IMR-90 (cell line): Measurements from ENCODE around the gene SS18L1. TPM values are rescaled to one million over a fixed set of nuclear protein-coding genes. Genes with fewer than 3 reads are reported as not detected.

Source experiments
- ATAC-seq: fragments of 200-7000 bp; cut with Tn5 transposase; 2 replicates; pipeline ENCODE4 v1.9.1; 2020; ENCODE audit warnings: low read depth, mild to moderate bottlenecking, moderate library complexity
- BruUV-seq: library from RNA; stranded (reverse); fragments of 400-500 nt; replicated peaks from 2 replicates; lab custom pipeline; 2021; lab: Mats Ljungman, UMichigan
- CTCF ChIA-PET: fragments of 300-600 bp; formaldehyde crosslinking; extraction: SDS; loops from one replicate; lab custom pipeline; 2021; ENCODE audit warnings: antibody characterized with exemption; lab: Yijun Ruan, JAX
- POLR2A ChIA-PET: fragments of 300-600 bp; sonication (Branson Sonifier 250); formaldehyde crosslinking; loops from one replicate; lab custom pipeline; 2022; ENCODE audit warnings: antibody characterized with exemption; ENCODE audit not compliant: unreplicated experiment; lab: Charles Lee
- DNase-seq: peaks from one replicate; pipeline ENCODE4 v3.0.0; 2013
- H2AFZ ChIP-seq: replicated peaks from 2 replicates; pipeline ENCODE3; 2013; ENCODE audit warnings: low read length, mild to moderate bottlenecking; ENCODE audit not compliant: poor library complexity
- H2AK5ac ChIP-seq: 2 replicates; pipeline ENCODE4 v1.6.1; 2013; ENCODE audit warnings: low read depth, low read length, inconsistent platforms
- H2AK9ac ChIP-seq: replicated peaks from 2 replicates; pipeline ENCODE3; 2013; ENCODE audit warnings: mild to moderate bottlenecking, low read depth, low read length, moderate library complexity; ENCODE audit not compliant: poor library complexity
- H2BK120ac ChIP-seq: 2 replicates; pipeline ENCODE4 v1.6.1; 2013; ENCODE audit warnings: low read depth, low read length, inconsistent platforms
- H2BK15ac ChIP-seq: 3 replicates; pipeline ENCODE4 v1.6.1; 2013; ENCODE audit warnings: low read depth, low read length, inconsistent platforms
- H2BK20ac ChIP-seq: 2 replicates; pipeline ENCODE4 v1.6.1; 2013; ENCODE audit warnings: low read depth, mild to moderate bottlenecking, inconsistent platforms, low read length, moderate library complexity
- H2BK5ac ChIP-seq: 2 replicates; pipeline ENCODE4 v1.6.1; 2013; ENCODE audit warnings: mild to moderate bottlenecking, low read depth, low read length, inconsistent platforms; ENCODE audit not compliant: poor library complexity, severe bottlenecking
- H3K14ac ChIP-seq: replicated peaks from 2 replicates; pipeline ENCODE4 v1.6.1; 2013; ENCODE audit warnings: low read depth, low read length, inconsistent platforms
- H3K18ac ChIP-seq: 2 replicates; pipeline ENCODE4 v1.6.1; 2013; ENCODE audit warnings: low read depth, low read length, control low read depth
- H3K23ac ChIP-seq: 2 replicates; pipeline ENCODE4 v1.6.1; 2013; ENCODE audit warnings: low read depth, low read length, inconsistent platforms
- H3K27ac ChIP-seq: 2 replicates; pipeline ENCODE4 v1.5.1; 2013; ENCODE audit warnings: mild to moderate bottlenecking, control low read depth, low read length; ENCODE audit not compliant: insufficient read depth
- H3K27me3 ChIP-seq: 2 replicates; pipeline ENCODE4 v1.6.1; 2013; ENCODE audit warnings: low read length; ENCODE audit not compliant: control insufficient read depth, insufficient read depth
- H3K36me3 ChIP-seq: 2 replicates; pipeline ENCODE4 v1.6.1; 2013; ENCODE audit warnings: low read length, mixed read lengths; ENCODE audit not compliant: control insufficient read depth, insufficient read depth
- H3K4ac ChIP-seq: 2 replicates; pipeline ENCODE4 v1.6.1; 2013; ENCODE audit warnings: low read depth, low read length, inconsistent platforms
- H3K4me1 ChIP-seq: 2 replicates; pipeline ENCODE4 v1.6.1; 2013; ENCODE audit warnings: low read length, mixed read lengths; ENCODE audit not compliant: control insufficient read depth, insufficient read depth
- H3K4me2 ChIP-seq: 2 replicates; pipeline ENCODE4 v1.6.1; 2013; ENCODE audit warnings: low read depth, mild to moderate bottlenecking, control low read depth, low read length, moderate library complexity
- H3K4me3 ChIP-seq: 2 replicates; pipeline ENCODE4 v1.5.1; 2013; ENCODE audit warnings: low read depth, mild to moderate bottlenecking, control low read depth, low read length, moderate library complexity; ENCODE audit not compliant: insufficient read depth
- H3K56ac ChIP-seq: 2 replicates; pipeline ENCODE4 v1.6.1; 2013; ENCODE audit warnings: low read length, inconsistent platforms; ENCODE audit not compliant: insufficient read depth; ENCODE audit errors: extremely low read depth
- H3K79me1 ChIP-seq, 2 experiments: 2 replicates each; pipeline ENCODE4 v1.6.1; 2013; ENCODE audit warnings: low read length in 2 of 2, inconsistent platforms in 1 of 2, low read depth in 1 of 2
- H3K9ac ChIP-seq: 2 replicates; pipeline ENCODE4 v1.6.1; 2013; ENCODE audit warnings: low read depth, low read length, control low read depth
- H3K9me1 ChIP-seq: 2 replicates; pipeline ENCODE4 v1.6.1; 2013; ENCODE audit warnings: low read length, inconsistent platforms; ENCODE audit not compliant: insufficient read depth
- H3K9me3 ChIP-seq: 2 replicates; pipeline ENCODE4 v1.6.1; 2013; ENCODE audit warnings: low read length; ENCODE audit not compliant: control insufficient read depth, insufficient read depth
- H4K20me1 ChIP-seq: 2 replicates; pipeline ENCODE4 v1.6.1; 2013; ENCODE audit warnings: low read length, inconsistent platforms; ENCODE audit not compliant: insufficient read depth
- H4K5ac ChIP-seq: 2 replicates; pipeline ENCODE4 v1.6.1; 2013; ENCODE audit warnings: mild to moderate bottlenecking, low read depth, low read length, control low read depth
- H4K8ac ChIP-seq, 2 experiments: 2 replicates each; pipeline ENCODE4 v1.6.1; 2013; ENCODE audit warnings: low read depth in 2 of 2, low read length in 2 of 2, control low read depth in 1 of 2, inconsistent platforms in 1 of 2
- H4K91ac ChIP-seq: 2 replicates; pipeline ENCODE4 v1.6.1; 2013; ENCODE audit warnings: low read depth, low read length, inconsistent platforms; ENCODE audit not compliant: insufficient read depth
- RAD21 ChIP-seq: IDR thresholded peaks from 2 replicates; pipeline ENCODE4 v1.6.1; 2012; ENCODE audit warnings: low read length, improper control_type of control experiment
- WGBS, 2 experiments: methylation state at CpG; one replicate each; pipeline versions ENCODE4 v1.1.5 to v1.1.7; 2013; ENCODE audit warnings: missing lambda C conversion rate in 2 of 2; ENCODE audit not compliant: insufficient read length in 1 of 2; ENCODE audit errors: extremely low coverage in 2 of 2; 5-methylcytosine and 5-hydroxymethylcytosine counted together
- dilution Hi-C: fragments of 300-500 bp; cut with HindIII; formaldehyde crosslinking; loops from one replicate; pipeline ENCODE4 v1.14.3; 2018; ENCODE audit warnings: low sequenced_read_pairs; ENCODE audit not compliant: unreplicated experiment
- in situ Hi-C: fragments of 300-500 bp; cut with MboI; formaldehyde crosslinking; loops from 3 replicates; pipeline ENCODE4 v1.14.3; 2019; ENCODE audit warnings: low sequenced_read_pairs, inconsistent platforms, mixed read lengths
- intact Hi-C: fragments of 100-400 bp; cut with micrococcal nuclease; formaldehyde crosslinking; loops from 2 replicates; pipeline ENCODE4 v1.10.0; 2022
- polyA plus RNA-seq, 3 experiments: library from polyadenylated mRNA; depleted of rRNA; stranded (reverse); fragments of >200 nt; gene quantifications; 2 replicates each; pipeline ENCODE4 v1.2.3, GENCODE V29; 2012; ENCODE audit warnings: low replicate concordance in 1 of 3
- total RNA-seq: library from RNA; depleted of rRNA; stranded (reverse); fragments of >200 nt; gene quantifications from 2 replicates; pipeline ENCODE4 v1.2.3, GENCODE V29; 2012

The SS18L1 gene
- total and polyA plus RNA-seq, 2 of the 4 experiments (the other 2 are of a cell fraction), result 8.1 to 12.2 TPM

GRCh38 chr20:62217913-62218773 is 74.6 kb downstream of the SS18L1 start:
- Histone ChIP-seq H4K5ac (no peak overlapping the region), H3K18ac (no peak overlapping the region), H3K56ac (no peak overlapping the region), H3K79me1 (no peaks in the 10 kb centered on the region), H4K8ac (no peak overlapping the region), H2BK5ac (no peak overlapping the region), H3K4ac (no peak overlapping the region), H3K4me2 (no peak overlapping the region), H3K27me3 (peaks cover 75% of the 10 kb centered on the region), H3K4me1 (no peaks in the 10 kb centered on the region), H3K4me3 (no peak overlapping the region), H2BK20ac (no peak overlapping the region), H3K9me1 (no peaks in the 10 kb centered on the region), H2BK15ac (no peak overlapping the region), H2BK120ac (no peak overlapping the region), H2AK9ac (no peak overlapping the region), H3K36me3 (no peaks in the 10 kb centered on the region), H2AFZ (no peak overlapping the region), H3K14ac (no peak overlapping the region), H3K9me3 (no peaks in the 10 kb centered on the region), H4K20me1 (peaks cover 12% of the 10 kb centered on the region), H3K9ac (no peak overlapping the region), H3K23ac (no peak overlapping the region), H3K27ac (no peak overlapping the region), H4K91ac (no peak overlapping the region), H2AK5ac (no peak overlapping the region)
- in situ Hi-C loops, result no loop called here
- CTCF ChIA-PET, result no interaction called here
- BruUV-seq, result no TSS peak
- intact Hi-C loops, result no loop called here
- POLR2A ChIA-PET, result no interaction called here
- WGBS, 2 experiments, result 53% methylated on average over 12 of the region's 38 CpGs; no CpG with 5 or more reads in 1 of the 2 experiments
- no peak for ATAC-seq
- dilution Hi-C loops, result no loop called here
- no peak for DNase-seq
- no peak for TF ChIP-seq RAD21
